ENCODE results near the gene ZDHHC19.

GRCh38 chr3:196156160-196156559, 55.0 kb downstream of the ZDHHC19 start:
- TF ChIP-seq CTCF (IDR thresholded peaks at IDR 0.05) (no peak), POLR2A (IDR thresholded peaks at IDR 0.05) (no peak)
